WTC11 (cell line): ENCODE data around the gene UROC1. TPM values are rescaled to one million over a fixed set of nuclear protein-coding genes. Genes with fewer than 3 reads are reported as not detected.

ENCODE experiments used
- ATAC-seq: fragments of 200-7000 bp; cut with Tn5 transposase; 2 replicates; pipeline ENCODE4 v1.10.0; 2021; ENCODE audit warnings: mild to moderate bottlenecking, moderate library complexity
- CTCF ChIA-PET: fragments of 300-600 bp; sonication (Branson Sonifier 250); formaldehyde crosslinking; loops from one replicate; lab custom pipeline; 2021; ENCODE audit warnings: antibody characterized with exemption; lab: Charles Lee
- POLR2A ChIA-PET: fragments of 350-600 bp; sonication (Branson Sonifier 250); formaldehyde crosslinking; loops from one replicate; lab custom pipeline; 2021; ENCODE audit warnings: antibody characterized with exemption; lab: Charles Lee
- DNase-seq: peaks from one replicate; pipeline ENCODE4 v3.0.0; 2021; ENCODE audit warnings: low spot score
- H3K27ac Mint-ChIP-seq: 2 replicates; pipeline ENCODE4 v1.8.0; 2021; ENCODE audit warnings: mixed read lengths
- H3K27me3 Mint-ChIP-seq: 2 replicates; pipeline ENCODE4 v1.8.0; 2021; ENCODE audit warnings: low read depth, mild to moderate bottlenecking, moderate library complexity, mixed read lengths
- H3K36me3 Mint-ChIP-seq: 2 replicates; pipeline ENCODE4 v1.8.0; 2021; ENCODE audit warnings: mixed read lengths
- H3K4me1 Mint-ChIP-seq: 2 replicates; pipeline ENCODE4 v1.8.0; 2022; ENCODE audit warnings: mixed read lengths
- H3K4me3 Mint-ChIP-seq: 2 replicates; pipeline ENCODE4 v1.8.0; 2021; ENCODE audit warnings: mild to moderate bottlenecking, moderate library complexity, mixed read lengths
- H3K9me3 Mint-ChIP-seq: 2 replicates; pipeline ENCODE4 v1.8.0; 2021; ENCODE audit warnings: mixed read lengths
- CREB1 ChIP-seq: sonication (generic); formaldehyde crosslinking; IDR thresholded peaks from 2 replicates; pipeline ENCODE4 v1.8.0; 2023; ENCODE audit warnings: mild to moderate bottlenecking, missing genetic modification reagents
- ELF4 ChIP-seq: sonication (generic); formaldehyde crosslinking; IDR thresholded peaks from 2 replicates; pipeline ENCODE4 v1.8.1; 2022; ENCODE audit warnings: low read depth, mild to moderate bottlenecking, moderate library complexity, missing genetic modification reagents
- ESRRA ChIP-seq: sonication (generic); formaldehyde crosslinking; IDR thresholded peaks from 2 replicates; pipeline ENCODE4 v1.8.1; 2022; ENCODE audit warnings: mild to moderate bottlenecking, missing genetic modification reagents, borderline replicate concordance
- FOXJ3 ChIP-seq: sonication (generic); formaldehyde crosslinking; IDR thresholded peaks from 2 replicates; pipeline ENCODE4 v1.9.0; 2021; ENCODE audit warnings: missing genetic modification reagents, mild to moderate bottlenecking, borderline replicate concordance
- GRHL2 ChIP-seq: fragments of 250-450 bp; sonication (Bioruptor Pico); IDR thresholded peaks from 2 replicates; pipeline ENCODE4 v1.8.0; 2022; ENCODE audit warnings: mild to moderate bottlenecking, moderate library complexity; ENCODE audit not compliant: insufficient replicate concordance, severe bottlenecking
- JUN ChIP-seq: sonication (generic); formaldehyde crosslinking; IDR thresholded peaks from 2 replicates; pipeline ENCODE4 v1.8.0; 2023; ENCODE audit warnings: mild to moderate bottlenecking, missing genetic modification reagents
- MYBL2 ChIP-seq: sonication (generic); formaldehyde crosslinking; IDR thresholded peaks from 2 replicates; pipeline ENCODE4 v1.8.1; 2023; ENCODE audit warnings: mild to moderate bottlenecking, moderate library complexity, missing genetic modification reagents
- NR2C2 ChIP-seq: sonication (generic); formaldehyde crosslinking; IDR thresholded peaks from 2 replicates; pipeline ENCODE4 v1.8.0; 2022; ENCODE audit warnings: mild to moderate bottlenecking, missing genetic modification reagents
- NR3C1 ChIP-seq: sonication (generic); formaldehyde crosslinking; conservative IDR thresholded peaks from 2 replicates; pipeline ENCODE4 v1.8.1; 2023; ENCODE audit warnings: low read depth, mild to moderate bottlenecking, missing genetic modification reagents
- PRRX2 ChIP-seq: fragments of 250-450 bp; sonication (Bioruptor Pico); IDR thresholded peaks from 2 replicates; pipeline ENCODE4 v1.8.0; 2021; ENCODE audit warnings: mild to moderate bottlenecking
- SMAD4 ChIP-seq: sonication (generic); formaldehyde crosslinking; IDR thresholded peaks from 2 replicates; pipeline ENCODE4 v1.8.0; 2022; ENCODE audit warnings: mild to moderate bottlenecking, missing genetic modification reagents
- SOX15 ChIP-seq: fragments of 250-450 bp; sonication (Bioruptor Pico); IDR thresholded peaks from 2 replicates; pipeline ENCODE4 v1.9.0; 2021; ENCODE audit warnings: mild to moderate bottlenecking
- ZBTB21 ChIP-seq: sonication (generic); formaldehyde crosslinking; IDR thresholded peaks from 2 replicates; pipeline ENCODE4 v1.8.1; 2023; ENCODE audit warnings: mild to moderate bottlenecking, missing genetic modification reagents, borderline replicate concordance
- ZNF121 ChIP-seq: sonication (generic); formaldehyde crosslinking; IDR thresholded peaks from 2 replicates; pipeline ENCODE4 v1.8.0; 2023; ENCODE audit warnings: missing genetic modification reagents
- ZNF232 ChIP-seq: sonication (generic); formaldehyde crosslinking; IDR thresholded peaks from 2 replicates; pipeline ENCODE4 v1.8.0; 2022; ENCODE audit warnings: mild to moderate bottlenecking, missing genetic modification reagents
- ZNF263 ChIP-seq: sonication (generic); formaldehyde crosslinking; IDR thresholded peaks from 2 replicates; pipeline ENCODE4 v1.8.1; 2022; ENCODE audit warnings: low read depth, mild to moderate bottlenecking, moderate library complexity, missing genetic modification reagents
- ZNF317 ChIP-seq: sonication (generic); formaldehyde crosslinking; IDR thresholded peaks from 2 replicates; pipeline ENCODE4 v1.8.1; 2023; ENCODE audit warnings: low read depth, mild to moderate bottlenecking, moderate library complexity, missing genetic modification reagents, borderline replicate concordance
- ZNF416 ChIP-seq: fragments of 250-450 bp; sonication (Bioruptor Pico); IDR thresholded peaks from 2 replicates; pipeline ENCODE4 v1.9.0; 2021; ENCODE audit warnings: mild to moderate bottlenecking, inconsistent platforms
- total RNA-seq: library from RNA; stranded (reverse); gene quantifications from 3 replicates; pipeline ENCODE4 v1.2.3, GENCODE V29; 2021
- TF ChIP-seq, protein P1 (sequence below): sonication (generic); formaldehyde crosslinking; IDR thresholded peaks from 2 replicates; pipeline ENCODE4 v1.8.0; 2023; ENCODE audit warnings: missing genetic modification reagents
- TF ChIP-seq, protein P2 (sequence below): fragments of 250-450 bp; sonication (Bioruptor Pico); IDR thresholded peaks from 2 replicates; pipeline ENCODE4 v1.9.0; 2021; ENCODE audit warnings: moderate library complexity, mild to moderate bottlenecking, inconsistent platforms, borderline replicate concordance
- TF ChIP-seq, protein P3 (sequence below): sonication (generic); formaldehyde crosslinking; IDR thresholded peaks from 2 replicates; pipeline ENCODE4 v1.8.1; 2022; ENCODE audit warnings: missing genetic modification reagents, borderline replicate concordance
- TF ChIP-seq, protein P4 (sequence below): sonication (generic); formaldehyde crosslinking; IDR thresholded peaks from 2 replicates; pipeline ENCODE4 v1.8.1; 2022; ENCODE audit warnings: low read depth, missing genetic modification reagents, borderline replicate concordance
- TF ChIP-seq, protein P5 (sequence below): sonication (generic); formaldehyde crosslinking; conservative IDR thresholded peaks from 2 replicates; pipeline ENCODE4 v1.8.1; 2023; ENCODE audit warnings: mild to moderate bottlenecking, low read depth, missing genetic modification reagents, moderate library complexity
- TF ChIP-seq, protein P6 (sequence below): sonication (generic); formaldehyde crosslinking; IDR thresholded peaks from 2 replicates; pipeline ENCODE4 v1.8.0; 2022; ENCODE audit warnings: mild to moderate bottlenecking, missing genetic modification reagents

The UROC1 gene
- total RNA-seq, 1 experiment from 2014 or later = not detected

DNA sequence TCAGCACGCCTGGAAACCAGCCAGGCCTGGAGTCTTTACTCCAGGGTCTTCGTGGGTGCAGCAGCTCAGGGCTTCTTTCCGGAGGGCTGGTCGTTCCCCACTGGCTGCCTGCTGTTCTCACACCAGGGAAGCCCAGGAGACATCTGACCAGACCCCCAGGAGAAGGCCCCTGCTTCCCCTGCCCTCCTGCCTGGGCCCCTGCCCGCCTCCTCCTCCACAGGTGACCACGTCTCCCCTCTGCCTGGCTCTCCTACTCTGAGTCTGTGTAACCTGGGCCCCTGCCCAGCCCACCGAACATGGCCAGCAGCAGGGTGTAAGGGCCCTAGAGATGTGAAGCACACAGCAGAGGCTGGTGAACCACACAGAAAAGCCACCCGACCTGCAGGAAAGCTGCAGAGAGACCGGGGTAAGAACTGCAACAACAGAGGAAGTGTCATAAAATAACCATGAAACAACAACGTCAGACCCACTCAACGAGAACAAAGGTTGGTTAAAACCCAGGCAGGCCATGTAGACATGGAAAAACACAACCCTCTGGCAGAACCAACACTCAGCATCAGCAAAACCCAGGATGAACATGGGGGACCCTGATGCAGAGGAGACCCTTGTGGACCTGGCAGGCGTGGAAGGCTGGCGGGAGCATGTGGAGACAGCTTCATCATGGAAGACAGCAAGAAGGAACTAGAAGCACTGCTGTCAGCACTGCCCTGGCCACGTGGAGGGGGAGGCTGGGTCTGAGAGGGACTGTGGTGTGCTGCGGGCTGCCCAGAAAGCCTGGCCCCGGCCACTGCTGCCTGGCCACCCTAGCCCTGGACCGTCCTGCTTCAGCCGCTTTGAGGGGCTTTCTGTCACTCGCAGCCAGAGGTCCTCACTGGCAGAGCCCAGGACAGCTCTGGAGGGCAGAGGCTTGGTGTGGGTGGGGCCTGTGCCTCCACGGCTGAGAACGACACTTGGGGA, 20.4 kb downstream of the UROC1 start:
- ChIA-PET POLR2A (no interaction called here), CTCF (interaction anchor here (1.2 kb wide), 1 partner anchor 13 kb away, joined by 5 read pairs; no protein-coding TSS in a partner anchor)
- no peak for ATAC-seq
- Mint-ChIP-seq H3K4me3 (no peak overlapping the region), H3K4me1 (peaks cover 11% of the 10 kb centered on the region), H3K27ac (no peak overlapping the region), H3K9me3 (no peaks in the 10 kb centered on the region), H3K27me3 (no peaks in the 10 kb centered on the region), H3K36me3 (no peaks in the 10 kb centered on the region)
- TF ChIP-seq, protein P1, sequence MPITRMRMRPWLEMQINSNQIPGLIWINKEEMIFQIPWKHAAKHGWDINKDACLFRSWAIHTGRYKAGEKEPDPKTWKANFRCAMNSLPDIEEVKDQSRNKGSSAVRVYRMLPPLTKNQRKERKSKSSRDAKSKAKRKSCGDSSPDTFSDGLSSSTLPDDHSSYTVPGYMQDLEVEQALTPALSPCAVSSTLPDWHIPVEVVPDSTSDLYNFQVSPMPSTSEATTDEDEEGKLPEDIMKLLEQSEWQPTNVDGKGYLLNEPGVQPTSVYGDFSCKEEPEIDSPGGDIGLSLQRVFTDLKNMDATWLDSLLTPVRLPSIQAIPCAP (CRISPR knock-in tag) = no peak
- TF ChIP-seq PRRX2 (CRISPR knock-in tag) (no peak), ZNF232 (CRISPR knock-in tag) (no peak), JUN (CRISPR knock-in tag) (no peak), MYBL2 (no peak), ELF4 (CRISPR knock-in tag) (no peak), GRHL2 (CRISPR knock-in tag) (no peak), ZNF317 (CRISPR knock-in tag) (no peak), ZNF263 (no peak), ESRRA (CRISPR knock-in tag) (no peak)
- TF ChIP-seq, protein P2, sequence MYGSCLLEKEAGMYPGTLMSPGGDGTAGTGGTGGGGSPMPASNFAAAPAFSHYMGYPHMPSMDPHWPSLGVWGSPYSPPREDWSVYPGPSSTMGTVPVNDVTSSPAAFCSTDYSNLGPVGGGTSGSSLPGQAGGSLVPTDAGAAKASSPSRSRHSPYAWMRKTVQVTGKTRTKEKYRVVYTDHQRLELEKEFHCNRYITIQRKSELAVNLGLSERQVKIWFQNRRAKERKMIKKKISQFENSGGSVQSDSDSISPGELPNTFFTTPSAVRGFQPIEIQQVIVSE = no peak
- DNase-seq = no peak

DNA sequence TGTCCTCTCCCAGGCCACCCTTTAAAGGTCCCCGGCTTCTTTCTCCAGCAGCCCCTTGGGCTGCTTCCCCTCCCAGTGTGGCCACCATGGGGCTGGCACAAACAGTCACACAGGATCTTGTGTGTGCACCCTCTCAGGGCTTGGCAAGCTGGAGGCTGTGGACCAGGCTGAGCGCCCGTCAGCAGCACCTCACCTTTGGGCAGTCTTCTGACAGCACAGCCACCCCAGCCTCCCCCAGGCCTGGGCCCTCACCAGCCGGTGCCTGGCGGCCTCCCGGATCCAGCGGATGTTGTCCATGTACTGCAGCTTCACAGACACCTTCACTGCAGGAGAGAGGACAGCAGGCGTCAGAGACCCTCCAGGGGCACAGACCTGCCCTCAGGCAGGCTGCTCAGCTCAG, 21.8 kb downstream of the UROC1 start:
- Mint-ChIP-seq H3K27ac (no peak overlapping the region), H3K36me3 (no peaks in the 10 kb centered on the region), H3K27me3 (no peaks in the 10 kb centered on the region), H3K4me1 (peaks cover 15% of the 10 kb centered on the region), H3K4me3 (no peak overlapping the region), H3K9me3 (no peaks in the 10 kb centered on the region)
- ChIA-PET CTCF (no interaction called here), POLR2A (no interaction called here)
- DNase-seq (no peak), ATAC-seq (no peak)
- TF ChIP-seq NR2C2 (CRISPR knock-in tag) (no peak), SOX15 (CRISPR knock-in tag) (no peak), SMAD4 (no peak), CREB1 (CRISPR knock-in tag) (no peak), NR3C1 (CRISPR knock-in tag) (no peak)

DNA sequence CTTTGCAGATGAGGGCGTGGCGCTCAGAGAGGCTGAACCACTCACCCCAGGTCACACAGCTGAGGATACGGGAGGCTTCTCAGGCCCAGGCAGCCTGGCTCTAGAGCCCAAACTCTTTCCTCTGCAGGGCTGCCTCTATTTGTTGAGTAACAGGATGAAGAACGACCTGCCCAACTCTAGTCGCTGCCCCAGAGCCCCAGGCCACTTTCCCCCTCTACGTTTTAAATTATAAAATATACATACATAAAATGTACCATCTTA, 22.7 kb downstream of the UROC1 start:
- Mint-ChIP-seq H3K27ac (no peak overlapping the region), H3K27me3 (no peaks in the 10 kb centered on the region)
- CTCF ChIA-PET = interaction anchor here (0.6 kb wide), 1 partner anchor 165 kb away, joined by 4 read pairs; no protein-coding TSS in a partner anchor

More for the DNA sequence above, 22.7 kb downstream of the UROC1 start:
- DNase-seq (no peak), ATAC-seq (no peak)
- POLR2A ChIA-PET = no interaction called here
- no peaks in the 10 kb centered on the region for H3K9me3 Mint-ChIP-seq
- no peaks in the 10 kb centered on the region for H3K36me3 Mint-ChIP-seq
- H3K4me3 Mint-ChIP-seq = no peak overlapping the region
- TF ChIP-seq, protein P3, sequence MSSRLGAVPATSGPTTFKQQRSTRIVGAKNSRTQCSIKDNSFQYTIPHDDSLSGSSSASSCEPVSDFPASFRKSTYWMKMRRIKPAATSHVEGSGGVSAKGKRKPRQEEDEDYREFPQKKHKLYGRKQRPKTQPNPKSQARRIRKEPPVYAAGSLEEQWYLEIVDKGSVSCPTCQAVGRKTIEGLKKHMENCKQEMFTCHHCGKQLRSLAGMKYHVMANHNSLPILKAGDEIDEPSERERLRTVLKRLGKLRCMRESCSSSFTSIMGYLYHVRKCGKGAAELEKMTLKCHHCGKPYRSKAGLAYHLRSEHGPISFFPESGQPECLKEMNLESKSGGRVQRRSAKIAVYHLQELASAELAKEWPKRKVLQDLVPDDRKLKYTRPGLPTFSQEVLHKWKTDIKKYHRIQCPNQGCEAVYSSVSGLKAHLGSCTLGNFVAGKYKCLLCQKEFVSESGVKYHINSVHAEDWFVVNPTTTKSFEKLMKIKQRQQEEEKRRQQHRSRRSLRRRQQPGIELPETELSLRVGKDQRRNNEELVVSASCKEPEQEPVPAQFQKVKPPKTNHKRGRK (CRISPR knock-in tag) = no peak
- TF ChIP-seq, protein P4, sequence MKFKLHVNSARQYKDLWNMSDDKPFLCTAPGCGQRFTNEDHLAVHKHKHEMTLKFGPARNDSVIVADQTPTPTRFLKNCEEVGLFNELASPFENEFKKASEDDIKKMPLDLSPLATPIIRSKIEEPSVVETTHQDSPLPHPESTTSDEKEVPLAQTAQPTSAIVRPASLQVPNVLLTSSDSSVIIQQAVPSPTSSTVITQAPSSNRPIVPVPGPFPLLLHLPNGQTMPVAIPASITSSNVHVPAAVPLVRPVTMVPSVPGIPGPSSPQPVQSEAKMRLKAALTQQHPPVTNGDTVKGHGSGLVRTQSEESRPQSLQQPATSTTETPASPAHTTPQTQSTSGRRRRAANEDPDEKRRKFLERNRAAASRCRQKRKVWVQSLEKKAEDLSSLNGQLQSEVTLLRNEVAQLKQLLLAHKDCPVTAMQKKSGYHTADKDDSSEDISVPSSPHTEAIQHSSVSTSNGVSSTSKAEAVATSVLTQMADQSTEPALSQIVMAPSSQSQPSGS (CRISPR knock-in tag) = no peak
- TF ChIP-seq, protein P5, sequence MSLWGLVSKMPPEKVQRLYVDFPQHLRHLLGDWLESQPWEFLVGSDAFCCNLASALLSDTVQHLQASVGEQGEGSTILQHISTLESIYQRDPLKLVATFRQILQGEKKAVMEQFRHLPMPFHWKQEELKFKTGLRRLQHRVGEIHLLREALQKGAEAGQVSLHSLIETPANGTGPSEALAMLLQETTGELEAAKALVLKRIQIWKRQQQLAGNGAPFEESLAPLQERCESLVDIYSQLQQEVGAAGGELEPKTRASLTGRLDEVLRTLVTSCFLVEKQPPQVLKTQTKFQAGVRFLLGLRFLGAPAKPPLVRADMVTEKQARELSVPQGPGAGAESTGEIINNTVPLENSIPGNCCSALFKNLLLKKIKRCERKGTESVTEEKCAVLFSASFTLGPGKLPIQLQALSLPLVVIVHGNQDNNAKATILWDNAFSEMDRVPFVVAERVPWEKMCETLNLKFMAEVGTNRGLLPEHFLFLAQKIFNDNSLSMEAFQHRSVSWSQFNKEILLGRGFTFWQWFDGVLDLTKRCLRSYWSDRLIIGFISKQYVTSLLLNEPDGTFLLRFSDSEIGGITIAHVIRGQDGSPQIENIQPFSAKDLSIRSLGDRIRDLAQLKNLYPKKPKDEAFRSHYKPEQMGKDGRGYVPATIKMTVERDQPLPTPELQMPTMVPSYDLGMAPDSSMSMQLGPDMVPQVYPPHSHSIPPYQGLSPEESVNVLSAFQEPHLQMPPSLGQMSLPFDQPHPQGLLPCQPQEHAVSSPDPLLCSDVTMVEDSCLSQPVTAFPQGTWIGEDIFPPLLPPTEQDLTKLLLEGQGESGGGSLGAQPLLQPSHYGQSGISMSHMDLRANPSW (CRISPR knock-in tag) = no peak
- TF ChIP-seq FOXJ3 (CRISPR knock-in tag) (no peak), ZNF121 (CRISPR knock-in tag) (no peak), ZBTB21 (CRISPR knock-in tag) (no peak), ZNF263 (no peak), ZNF416 (CRISPR knock-in tag) (no peak), SMAD4 (no peak), MYBL2 (no peak)
- TF ChIP-seq, protein P6, sequence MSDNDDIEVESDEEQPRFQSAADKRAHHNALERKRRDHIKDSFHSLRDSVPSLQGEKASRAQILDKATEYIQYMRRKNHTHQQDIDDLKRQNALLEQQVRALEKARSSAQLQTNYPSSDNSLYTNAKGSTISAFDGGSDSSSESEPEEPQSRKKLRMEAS (CRISPR knock-in tag) = no peak
- peaks cover 19% of the 10 kb centered on the region for H3K4me1 Mint-ChIP-seq
